Neural progenitor cell (in vitro differentiated cells): Measurements from ENCODE around the gene MSLN. TPM values are rescaled to one million over a fixed set of nuclear protein-coding genes. Genes with fewer than 3 reads are reported as not detected.
A peak's percentile ranks its signal among the peaks of the same experiment; 100 is the strongest.

Experiments used
- DNase-seq: peaks from one replicate; pipeline ENCODE4 v3.0.0-alpha.2; 2016; ENCODE audit warnings: low spot score
- H2AFZ ChIP-seq: fragments of 200-600 bp; sonication (generic); replicated peaks from 2 replicates; pipeline ENCODE4 v1.6.1; 2016; ENCODE audit warnings: antibody characterized with exemption
- H3F3A ChIP-seq: fragments of 200-600 bp; sonication (generic); 2 replicates; pipeline ENCODE4 v1.6.1; 2016; ENCODE audit warnings: antibody characterized with exemption, low read depth
- H3K27ac ChIP-seq: fragments of 200-600 bp; sonication (generic); 2 replicates; pipeline ENCODE4 v1.5.1; 2016; ENCODE audit warnings: mild to moderate bottlenecking
- H3K27me3 ChIP-seq: fragments of 200-600 bp; sonication (generic); 2 replicates; pipeline ENCODE4 v1.6.1; 2016; ENCODE audit warnings: mild to moderate bottlenecking, moderate library complexity
- H3K36me3 ChIP-seq: fragments of 200-600 bp; sonication (generic); 2 replicates; pipeline ENCODE4 v1.5.1; 2016
- H3K4me1 ChIP-seq: fragments of 200-600 bp; sonication (generic); 2 replicates; pipeline ENCODE4 v1.6.1; 2016; ENCODE audit warnings: mixed run types
- H3K4me2 ChIP-seq: fragments of 200-600 bp; sonication (generic); 2 replicates; pipeline ENCODE4 v1.6.1; 2016
- H3K4me3 ChIP-seq: fragments of 200-600 bp; sonication (generic); 2 replicates; pipeline ENCODE4 v1.5.1; 2016
- H3K79me2 ChIP-seq: fragments of 200-600 bp; sonication (generic); 2 replicates; pipeline ENCODE4 v1.6.1; 2016; ENCODE audit warnings: low read depth
- H3K9ac ChIP-seq: fragments of 200-600 bp; sonication (generic); 2 replicates; pipeline ENCODE4 v1.6.1; 2016
- H3K9me3 ChIP-seq: fragments of 200-600 bp; sonication (generic); 2 replicates; pipeline ENCODE4 v1.5.1; 2016; ENCODE audit warnings: low read depth
- H4K20me1 ChIP-seq: fragments of 200-600 bp; sonication (generic); 2 replicates; pipeline ENCODE4 v1.6.1; 2016; ENCODE audit warnings: low read depth
- H3K27ac Mint-ChIP-seq: 3 replicates; pipeline ENCODE4 v1.8.0; 2021; ENCODE audit warnings: mixed read lengths
- H3K27me3 Mint-ChIP-seq: 2 replicates; pipeline ENCODE4 v1.8.0; 2022; ENCODE audit warnings: low read depth, mild to moderate bottlenecking, inconsistent platforms, moderate library complexity, mixed read lengths; ENCODE audit not compliant: insufficient read depth
- H3K36me3 Mint-ChIP-seq: 3 replicates; pipeline ENCODE4 v1.8.0; 2021; ENCODE audit warnings: mixed read lengths
- H3K4me1 Mint-ChIP-seq: 3 replicates; pipeline ENCODE4 v1.8.0; 2021; ENCODE audit warnings: mixed read lengths
- H3K4me3 Mint-ChIP-seq: 3 replicates; pipeline ENCODE4 v1.8.0; 2021; ENCODE audit warnings: mild to moderate bottlenecking, moderate library complexity, mixed read lengths
- H3K9me3 Mint-ChIP-seq: 3 replicates; pipeline ENCODE4 v1.8.0; 2020; ENCODE audit warnings: mixed read lengths
- CTCF ChIP-seq: fragments of 200-600 bp; sonication (generic); IDR thresholded peaks from 2 replicates; pipeline ENCODE4 v1.5.1; 2017; ENCODE audit warnings: antibody characterized with exemption, mild to moderate bottlenecking
- EZH2 ChIP-seq: fragments of 200-600 bp; sonication (generic); IDR thresholded peaks from 2 replicates; pipeline ENCODE4 v1.6.1; 2017; ENCODE audit warnings: antibody characterized with exemption, mild to moderate bottlenecking, moderate library complexity
- EZH2phosphoT487 ChIP-seq: fragments of 200-600 bp; sonication (generic); IDR thresholded peaks from 2 replicates; pipeline ENCODE4 v1.6.1; 2017; ENCODE audit warnings: antibody characterized with exemption
- total RNA-seq: library from RNA; depleted of rRNA; stranded (reverse); fragments of >200 nt; gene quantifications from 2 replicates; pipeline ENCODE4 v1.2.3, GENCODE V29; 2015; ENCODE audit warnings: low replicate concordance

The MSLN gene
- total RNA-seq, 1 donor from 2014 or later: 0.82 TPM

- H3K4me1 Mint-ChIP-seq: peaks cover 5% of the 10 kb centered on the region
- DNase-seq: no peak
- no peaks in the 10 kb centered on the region for H3K9me3 Mint-ChIP-seq
- TF ChIP-seq EZH2 (no peak), CTCF (no peak), EZH2phosphoT487 (no peak)
- Histone ChIP-seq H3K79me2 (no peaks in the 10 kb centered on the region), H3K4me2 (no peak overlapping the region), H3F3A (peaks cover 48% of the 10 kb centered on the region), H3K9me3 (no peaks in the 10 kb centered on the region), H3K36me3 (no peaks in the 10 kb centered on the region), H3K27ac (no peak overlapping the region), H3K9ac (no peak overlapping the region), H4K20me1 (peaks cover 48% of the 10 kb centered on the region), H3K4me3 (no peak overlapping the region), H3K4me1 (peaks cover 14% of the 10 kb centered on the region), H3K27me3 (peaks cover 44% of the 10 kb centered on the region), H2AFZ (no peak overlapping the region)
- no peaks in the 10 kb centered on the region for H3K36me3 Mint-ChIP-seq
- no peak overlapping the region for H3K4me3 Mint-ChIP-seq
- H3K27me3 Mint-ChIP-seq: peaks cover 14% of the 10 kb centered on the region
- H3K27ac Mint-ChIP-seq: no peak overlapping the region
Measured at GRCh38 chr16:724188-725040, 36.1 kb upstream of the MSLN start.

GRCh38 chr16:725041-725376, 35.5 kb upstream of the MSLN start:
- no peaks in the 10 kb centered on the region for H3K79me2 ChIP-seq
- peaks cover 10% of the 10 kb centered on the region for H3K4me1 ChIP-seq
- H3K9ac ChIP-seq: no peak overlapping the region
- TF ChIP-seq CTCF (no peak), EZH2phosphoT487 (no peak), EZH2 (no peak)
- Mint-ChIP-seq H3K27me3 (peaks cover 14% of the 10 kb centered on the region), H3K36me3 (no peaks in the 10 kb centered on the region), H3K9me3 (no peaks in the 10 kb centered on the region), H3K4me1 (peaks cover 3% of the 10 kb centered on the region), H3K27ac (no peak overlapping the region), H3K4me3 (no peak overlapping the region)
- no peak for DNase-seq
- peaks cover 43% of the 10 kb centered on the region for H4K20me1 ChIP-seq
- H3K27ac ChIP-seq: no peak overlapping the region
- H3K27me3 ChIP-seq: peaks cover 45% of the 10 kb centered on the region
- no peak overlapping the region for H2AFZ ChIP-seq
- H3K4me2 ChIP-seq: no peak overlapping the region
- H3K4me3 ChIP-seq: no peak overlapping the region
- no peaks in the 10 kb centered on the region for H3K9me3 ChIP-seq
- peaks cover 47% of the 10 kb centered on the region for H3F3A ChIP-seq
- no peaks in the 10 kb centered on the region for H3K36me3 ChIP-seq

GRCh38 chr16:725463-726187, 34.9 kb upstream of the MSLN start:
- H3K79me2 ChIP-seq: no peaks in the 10 kb centered on the region
- H3K27me3 ChIP-seq: peaks cover 45% of the 10 kb centered on the region
- Mint-ChIP-seq H3K27ac (no peak overlapping the region), H3K4me3 (peak overlapping the region; percentile 30), H3K9me3 (no peaks in the 10 kb centered on the region), H3K4me1 (no peaks in the 10 kb centered on the region), H3K36me3 (no peaks in the 10 kb centered on the region), H3K27me3 (peaks cover 8% of the 10 kb centered on the region)
- no peak overlapping the region for H3K4me3 ChIP-seq
- no peak for DNase-seq
- H3K36me3 ChIP-seq: no peaks in the 10 kb centered on the region
- H2AFZ ChIP-seq: no peak overlapping the region
- H4K20me1 ChIP-seq: peaks cover 37% of the 10 kb centered on the region
- no peaks in the 10 kb centered on the region for H3K9me3 ChIP-seq
- H3K4me1 ChIP-seq: peaks cover 8% of the 10 kb centered on the region
- peaks cover 41% of the 10 kb centered on the region for H3F3A ChIP-seq
- H3K27ac ChIP-seq: no peak overlapping the region
- TF ChIP-seq EZH2 (no peak), CTCF (no peak), EZH2phosphoT487 (no peak)
- no peak overlapping the region for H3K9ac ChIP-seq
- no peak overlapping the region for H3K4me2 ChIP-seq
